Smooth muscle cell (in vitro differentiated cells): ENCODE results near the gene FHL2. TPM values are rescaled to one million over a fixed set of nuclear protein-coding genes. Genes with fewer than 3 reads are reported as not detected.

Experiments
- DNase-seq: peaks from one replicate; lab custom pipeline; 2025; ENCODE audit not compliant: unreplicated experiment; lab: John Stamatoyannopoulos, UW
- H2AFZ ChIP-seq: fragments of 200-600 bp; sonication (generic); 2 replicates; pipeline ENCODE4 v1.6.0; 2016; ENCODE audit warnings: antibody characterized with exemption, low read depth, mild to moderate bottlenecking
- H3F3A ChIP-seq: fragments of 200-600 bp; sonication (generic); 2 replicates; pipeline ENCODE4 v1.6.0; 2017; ENCODE audit warnings: antibody characterized with exemption, low read depth
- H3K27ac ChIP-seq: fragments of 200-600 bp; sonication (generic); 2 replicates; pipeline ENCODE4 v1.5.1; 2016; ENCODE audit warnings: low read depth, mild to moderate bottlenecking
- H3K27me3 ChIP-seq: fragments of 200-600 bp; sonication (generic); 2 replicates; pipeline ENCODE4 v1.6.1; 2016; ENCODE audit warnings: low read depth, mild to moderate bottlenecking
- H3K36me3 ChIP-seq: fragments of 200-600 bp; sonication (generic); 2 replicates; pipeline ENCODE4 v1.5.1; 2016; ENCODE audit warnings: low read depth
- H3K4me1 ChIP-seq: fragments of 200-600 bp; sonication (generic); 2 replicates; pipeline ENCODE4 v1.5.1; 2016; ENCODE audit warnings: low read depth
- H3K4me2 ChIP-seq: fragments of 200-600 bp; sonication (generic); 2 replicates; pipeline ENCODE4 v1.6.0; 2016; ENCODE audit warnings: mild to moderate bottlenecking
- H3K4me3 ChIP-seq: fragments of 200-600 bp; sonication (generic); 2 replicates; pipeline ENCODE4 v1.5.1; 2016; ENCODE audit warnings: mild to moderate bottlenecking
- H3K79me2 ChIP-seq: fragments of 200-600 bp; sonication (generic); 2 replicates; pipeline ENCODE4 v1.6.0; 2016; ENCODE audit warnings: low read depth, mild to moderate bottlenecking
- H3K9ac ChIP-seq: fragments of 200-600 bp; sonication (generic); 2 replicates; pipeline ENCODE4 v1.6.0; 2016; ENCODE audit warnings: low read depth
- H3K9me3 ChIP-seq: fragments of 200-600 bp; sonication (generic); replicated peaks from 2 replicates; pipeline ENCODE4 v1.5.1; 2016; ENCODE audit warnings: low read depth
- H4K20me1 ChIP-seq: fragments of 200-600 bp; sonication (generic); 2 replicates; pipeline ENCODE4 v1.6.0; 2016; ENCODE audit warnings: low read depth
- CTCF ChIP-seq: fragments of 200-600 bp; sonication (generic); IDR thresholded peaks from 2 replicates; pipeline ENCODE4 v1.5.1; 2017; ENCODE audit warnings: borderline replicate concordance, mild to moderate bottlenecking, antibody characterized with exemption; ENCODE audit not compliant: insufficient read depth, poor library complexity, severe bottlenecking
- WGBS: methylation state at CpG from one replicate; pipeline ENCODE4 v1.1.7; 2016; ENCODE audit warnings: low lambda C conversion rate; 5-methylcytosine and 5-hydroxymethylcytosine counted together
- polyA plus RNA-seq: library from polyadenylated mRNA; unstranded; fragments of >200 nt; fragmentation: Nextera tagmentation; extraction: Ambion mirVana; gene quantifications from 2 replicates; pipeline ENCODE4 v1.2.1, GENCODE V29; 2016
- total RNA-seq: library from RNA; depleted of rRNA; stranded (reverse); fragments of >200 nt; gene quantifications from 2 replicates; pipeline ENCODE4 v1.2.3, GENCODE V29; 2014

FHL2 gene
- total and polyA plus RNA-seq, 2 experiments from 2014 or later, result 64.1 to 98.0 TPM

DNA sequence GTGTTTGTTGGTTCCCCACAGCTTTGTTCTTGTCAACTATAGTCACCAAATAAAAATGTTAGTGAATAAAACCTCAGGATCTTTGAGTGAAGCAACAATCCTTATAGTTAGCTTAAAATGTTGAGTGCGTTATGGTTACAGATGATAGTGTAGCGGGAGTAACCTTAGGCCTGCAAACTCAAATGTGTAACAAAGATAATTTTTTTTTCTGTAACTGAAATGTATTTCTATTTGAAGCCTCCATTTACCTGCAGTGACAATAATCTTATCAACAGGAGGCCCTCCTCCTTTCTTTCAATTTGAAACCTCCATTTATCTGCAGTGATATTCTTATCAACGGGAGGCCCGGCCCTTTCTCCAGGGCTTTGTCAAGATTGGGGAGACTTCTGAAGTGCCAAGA lies 64.6 kb downstream of the FHL2 start:
- Histone ChIP-seq H3K4me1 (peaks cover 26% of the 10 kb centered on the region), H2AFZ (no peak overlapping the region), H3K4me3 (no peak overlapping the region), H3K9ac (no peak overlapping the region), H4K20me1 (no peaks in the 10 kb centered on the region), H3K9me3 (no peaks in the 10 kb centered on the region), H3F3A (no peaks in the 10 kb centered on the region), H3K79me2 (peaks cover 32% of the 10 kb centered on the region), H3K36me3 (no peaks in the 10 kb centered on the region), H3K4me2 (no peak overlapping the region), H3K27me3 (no peaks in the 10 kb centered on the region), H3K27ac (no peak overlapping the region)
- no peak for DNase-seq
- WGBS, result 79% methylated on average over 4 of the region's 4 CpGs
- TF ChIP-seq CTCF, result no peak

GRCh38 chr2:105330681-105331375 lies 68.0 kb downstream of the FHL2 start:
- peak overlapping the region; percentile 95 for H3K4me2 ChIP-seq
- no peak overlapping the region for H2AFZ ChIP-seq
- no peak overlapping the region for H3K9ac ChIP-seq
- no peak overlapping the region for H3K4me3 ChIP-seq
- H4K20me1 ChIP-seq, result no peaks in the 10 kb centered on the region
- no peaks in the 10 kb centered on the region for H3K27me3 ChIP-seq
- no peaks in the 10 kb centered on the region for H3K9me3 ChIP-seq
- H3K79me2 ChIP-seq, result peaks cover 37% of the 10 kb centered on the region
- peaks cover 6% of the 10 kb centered on the region for H3K4me1 ChIP-seq
- H3F3A ChIP-seq, result no peaks in the 10 kb centered on the region
- H3K36me3 ChIP-seq, result no peaks in the 10 kb centered on the region
- peak overlapping the region; percentile 65 for H3K27ac ChIP-seq
- WGBS, result 89% methylated on average over 4 of the region's 4 CpGs
- TF ChIP-seq CTCF, result no peak
- DNase-seq, result no peak

DNA sequence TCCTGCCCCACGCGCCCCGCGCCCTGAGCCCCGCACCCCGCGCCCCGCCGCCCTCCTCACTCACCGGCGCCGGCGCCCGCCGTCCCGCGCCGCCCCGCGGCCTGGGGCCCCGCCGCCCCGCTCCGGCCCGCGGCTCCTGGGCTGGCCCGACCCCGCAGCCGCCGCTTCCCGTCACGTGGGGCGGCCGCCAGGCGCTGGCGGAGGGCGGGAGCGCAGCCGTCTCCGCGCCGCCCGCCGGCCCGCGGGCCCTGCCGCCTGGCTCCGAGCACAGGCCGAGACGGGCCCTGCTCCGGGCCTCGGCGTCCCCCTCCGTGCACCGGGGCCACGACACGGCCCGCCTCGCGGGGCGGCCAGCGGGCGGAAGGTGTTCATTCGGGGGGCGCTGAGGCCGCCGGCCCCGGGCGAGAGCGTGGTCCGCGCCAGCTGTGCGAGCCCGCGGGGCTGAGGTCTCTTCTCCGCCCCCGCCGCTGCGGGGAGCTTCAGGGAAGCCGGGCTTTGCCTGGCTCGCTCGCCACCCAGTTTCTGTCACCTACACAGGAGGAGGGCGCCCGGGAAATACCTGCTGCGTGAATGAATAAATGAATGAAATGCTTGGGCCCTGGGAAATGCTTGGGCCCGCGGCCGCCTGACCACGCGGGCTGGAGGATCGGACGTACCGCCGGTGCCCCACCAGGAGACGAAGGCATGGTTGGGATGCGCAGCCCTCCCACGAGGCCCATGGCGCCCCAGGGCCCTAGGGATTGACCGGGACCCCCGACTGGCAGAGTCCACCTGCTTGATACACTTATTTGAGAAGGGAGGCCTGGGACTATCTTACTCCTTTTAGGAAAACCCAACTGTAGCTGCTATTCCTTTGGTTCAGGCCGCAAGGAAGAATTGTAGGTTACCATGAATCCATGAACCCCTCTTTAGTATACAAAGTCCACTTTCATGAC lies 69.0 kb downstream of the FHL2 start, which contains the start of gene TGFBRAP1:
TGFBRAP1 (minus strand) TSS at position 175 of the 935 bp plus-strand sequence. CDS start 21,434 bp downstream, outside the sequence.
- peak within 1 kb of the TSS; percentile 89 for H2AFZ ChIP-seq
- peak within 1 kb of the TSS; percentile 65 for H3K4me3 ChIP-seq
- TF ChIP-seq CTCF, result no peak
- peak; percentile 35 for DNase-seq
- peaks cover 11% of the 10 kb centered on the region for H3K4me1 ChIP-seq
- no peaks in the 10 kb centered on the region for H3K9me3 ChIP-seq
- H3K4me2 ChIP-seq, result peak within 1 kb of the TSS; percentile 95
- no peaks in the 10 kb centered on the region for H3K36me3 ChIP-seq
- H3K27me3 ChIP-seq, result no peaks in the 10 kb centered on the region
- H4K20me1 ChIP-seq, result no peaks in the 10 kb centered on the region
- peak within 1 kb of the TSS; percentile 87 for H3K9ac ChIP-seq
- H3K79me2 ChIP-seq, result peaks cover 37% of the 10 kb centered on the region
- WGBS, result 8% methylated on average over 64 of the region's 101 CpGs
- H3K27ac ChIP-seq, result peak within 1 kb of the TSS; percentile 65
- H3F3A ChIP-seq, result peaks cover 6% of the 10 kb centered on the region
